ENCODE data around the gene SLC52A3. TPM values are rescaled to one million over a fixed set of nuclear protein-coding genes. Genes with fewer than 3 reads are reported as not detected.

SLC52A3 gene
- total RNA-seq, 1 donor from 2014 or later = 0.46 TPM

DNA sequence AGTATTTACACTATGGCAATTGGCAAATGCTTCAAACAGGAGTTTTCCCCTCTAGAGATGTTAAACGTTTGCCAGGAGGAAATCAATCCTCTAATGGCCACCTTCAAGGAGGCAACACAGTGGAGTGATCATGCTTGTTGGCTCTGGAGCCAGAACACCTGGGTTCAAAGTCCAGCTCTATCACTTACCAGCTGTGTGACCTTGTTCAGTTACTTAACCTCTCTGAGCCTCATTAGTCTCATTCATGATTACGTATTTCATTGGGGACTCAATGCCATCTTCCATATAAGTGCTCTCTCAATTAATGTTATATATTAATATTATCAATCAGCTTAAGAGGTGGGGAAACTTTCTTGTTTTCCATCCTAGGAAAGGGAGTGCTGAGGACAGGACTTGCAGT lies 26.1 kb downstream of the SLC52A3 start:
- no peak for DNase-seq (ENCODE audit: low read depth)
- TF ChIP-seq, protein P1, sequence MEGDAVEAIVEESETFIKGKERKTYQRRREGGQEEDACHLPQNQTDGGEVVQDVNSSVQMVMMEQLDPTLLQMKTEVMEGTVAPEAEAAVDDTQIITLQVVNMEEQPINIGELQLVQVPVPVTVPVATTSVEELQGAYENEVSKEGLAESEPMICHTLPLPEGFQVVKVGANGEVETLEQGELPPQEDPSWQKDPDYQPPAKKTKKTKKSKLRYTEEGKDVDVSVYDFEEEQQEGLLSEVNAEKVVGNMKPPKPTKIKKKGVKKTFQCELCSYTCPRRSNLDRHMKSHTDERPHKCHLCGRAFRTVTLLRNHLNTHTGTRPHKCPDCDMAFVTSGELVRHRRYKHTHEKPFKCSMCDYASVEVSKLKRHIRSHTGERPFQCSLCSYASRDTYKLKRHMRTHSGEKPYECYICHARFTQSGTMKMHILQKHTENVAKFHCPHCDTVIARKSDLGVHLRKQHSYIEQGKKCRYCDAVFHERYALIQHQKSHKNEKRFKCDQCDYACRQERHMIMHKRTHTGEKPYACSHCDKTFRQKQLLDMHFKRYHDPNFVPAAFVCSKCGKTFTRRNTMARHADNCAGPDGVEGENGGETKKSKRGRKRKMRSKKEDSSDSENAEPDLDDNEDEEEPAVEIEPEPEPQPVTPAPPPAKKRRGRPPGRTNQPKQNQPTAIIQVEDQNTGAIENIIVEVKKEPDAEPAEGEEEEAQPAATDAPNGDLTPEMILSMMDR (conservative IDR thresholded peaks at IDR 0.05; ENCODE audit: low read depth, low read length) = no peak
- H3K4me3 ChIP-seq (ENCODE audit: low read depth, low read length) = no peak overlapping the region

DNA sequence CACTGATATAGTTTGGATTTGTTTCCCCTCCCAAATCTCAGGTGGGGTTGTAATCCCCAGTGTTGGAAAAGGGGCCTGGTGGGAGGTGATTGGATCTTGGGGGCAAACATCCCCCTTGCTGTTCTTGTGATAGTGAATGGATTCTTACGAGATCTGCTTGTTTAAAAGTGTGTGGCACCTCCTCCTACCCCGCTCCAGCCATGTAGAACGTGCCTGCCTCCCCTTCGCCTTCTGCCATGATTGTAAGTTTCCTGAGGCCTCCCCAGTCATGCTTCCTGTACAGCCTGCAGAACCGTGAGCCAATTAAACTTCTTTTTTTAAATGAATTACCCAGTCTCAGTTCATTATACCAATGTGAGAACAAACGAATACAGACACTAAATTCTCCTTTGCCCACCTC lies 26.7 kb downstream of the SLC52A3 start:
- DNase-seq (ENCODE audit: low read depth) = no peak
- H3K4me3 ChIP-seq (ENCODE audit: low read depth, low read length) = no peak overlapping the region
- TF ChIP-seq, protein P1 (conservative IDR thresholded peaks at IDR 0.05; ENCODE audit: low read depth, low read length) = no peak

DNA sequence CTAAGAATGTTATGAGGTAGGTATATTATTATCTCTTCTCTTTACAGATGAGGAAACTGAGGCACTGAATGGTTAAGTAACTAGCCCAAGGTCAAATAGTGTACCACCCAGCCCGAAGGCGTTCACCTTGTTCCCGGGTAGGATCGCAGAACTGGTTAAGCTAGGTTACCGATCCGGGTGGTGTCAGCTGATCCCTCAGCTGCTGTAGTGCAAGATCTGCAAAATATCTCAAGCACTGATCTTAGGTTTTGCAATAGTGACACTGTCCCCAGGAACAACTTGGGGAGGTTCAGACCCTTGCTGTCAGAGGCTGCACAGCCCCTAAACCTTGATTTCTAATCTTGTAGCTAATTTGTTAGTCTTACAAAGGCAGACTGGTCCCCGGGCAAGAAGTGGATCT lies 28.1 kb downstream of the SLC52A3 start:
- H3K4me3 ChIP-seq (ENCODE audit: low read depth, low read length) = no peak overlapping the region
- TF ChIP-seq, protein P1 (conservative IDR thresholded peaks at IDR 0.05; ENCODE audit: low read depth, low read length) = no peak
- DNase-seq (ENCODE audit: low read depth) = no peak

DNA sequence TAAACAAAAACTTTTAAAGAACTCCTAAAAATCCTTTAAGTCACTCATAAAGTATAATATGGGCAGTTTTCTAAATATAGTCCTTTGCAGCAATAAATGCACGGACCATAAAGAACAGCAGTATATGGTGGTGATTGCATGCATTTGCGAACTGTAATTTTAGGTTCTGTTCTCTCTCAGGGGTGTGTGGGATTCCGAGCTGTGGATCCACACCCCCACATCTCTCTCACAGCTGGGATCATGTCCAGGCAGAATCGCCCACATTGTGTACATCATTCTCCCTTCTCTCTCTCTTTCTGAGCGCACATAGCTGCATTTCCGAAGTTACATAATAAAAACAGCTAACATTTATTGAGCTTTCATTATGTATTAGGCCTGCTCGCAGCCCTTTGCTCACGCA lies 28.6 kb downstream of the SLC52A3 start:
- DNase-seq (ENCODE audit: low read depth) = no peak
- TF ChIP-seq, protein P1 (conservative IDR thresholded peaks at IDR 0.05; ENCODE audit: low read depth, low read length) = no peak
- no peak overlapping the region for H3K4me3 ChIP-seq (ENCODE audit: low read depth, low read length)

DNA sequence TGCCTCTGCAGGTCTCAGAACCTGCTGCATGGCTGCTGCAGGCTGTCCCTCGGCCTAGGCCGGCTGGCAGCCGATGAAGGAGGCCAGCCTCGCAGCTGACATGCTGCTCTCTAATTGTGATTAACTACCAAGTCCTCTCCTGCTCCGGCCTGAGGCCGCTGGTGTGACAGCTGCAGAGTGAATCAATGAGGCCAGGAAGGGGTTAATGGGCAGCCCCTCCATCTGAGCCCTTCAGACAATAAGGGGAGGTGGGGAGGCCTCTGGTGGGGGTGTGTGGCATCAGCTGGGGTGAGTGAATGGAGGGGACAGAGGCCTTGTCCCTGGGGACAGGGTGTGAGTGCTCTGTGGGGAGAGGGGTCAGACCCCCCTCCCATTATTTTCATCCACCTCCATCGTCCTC lies 34.4 kb downstream of the SLC52A3 start:
- TF ChIP-seq, protein P1 (conservative IDR thresholded peaks at IDR 0.05; ENCODE audit: low read depth, low read length) = no peak
- no peak for DNase-seq (ENCODE audit: low read depth)
- no peak overlapping the region for H3K4me3 ChIP-seq (ENCODE audit: low read depth, low read length)

DNA sequence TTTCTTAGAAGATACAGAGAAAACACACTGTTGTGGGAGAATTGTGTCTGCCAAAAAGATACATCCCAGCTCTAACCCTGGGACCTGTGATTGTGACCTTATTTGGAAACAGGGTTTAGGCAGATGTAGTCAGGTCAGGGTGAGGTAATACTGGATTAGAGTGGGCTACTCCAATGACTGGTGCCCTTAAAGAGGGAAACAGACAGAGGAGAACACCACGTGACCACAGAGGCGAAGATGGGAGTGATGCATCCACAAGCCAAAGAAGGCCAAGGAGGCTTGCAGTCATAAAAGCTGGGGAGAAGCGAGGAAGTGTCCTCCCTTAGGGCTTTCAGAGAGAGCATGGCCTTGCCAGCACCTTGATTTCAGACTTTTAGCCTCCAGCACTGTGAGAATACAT lies 35.6 kb downstream of the SLC52A3 start:
- no peak for DNase-seq (ENCODE audit: low read depth)
- no peak overlapping the region for H3K4me3 ChIP-seq (ENCODE audit: low read depth, low read length)
- TF ChIP-seq, protein P1 (conservative IDR thresholded peaks at IDR 0.05; ENCODE audit: low read depth, low read length) = no peak

DNA sequence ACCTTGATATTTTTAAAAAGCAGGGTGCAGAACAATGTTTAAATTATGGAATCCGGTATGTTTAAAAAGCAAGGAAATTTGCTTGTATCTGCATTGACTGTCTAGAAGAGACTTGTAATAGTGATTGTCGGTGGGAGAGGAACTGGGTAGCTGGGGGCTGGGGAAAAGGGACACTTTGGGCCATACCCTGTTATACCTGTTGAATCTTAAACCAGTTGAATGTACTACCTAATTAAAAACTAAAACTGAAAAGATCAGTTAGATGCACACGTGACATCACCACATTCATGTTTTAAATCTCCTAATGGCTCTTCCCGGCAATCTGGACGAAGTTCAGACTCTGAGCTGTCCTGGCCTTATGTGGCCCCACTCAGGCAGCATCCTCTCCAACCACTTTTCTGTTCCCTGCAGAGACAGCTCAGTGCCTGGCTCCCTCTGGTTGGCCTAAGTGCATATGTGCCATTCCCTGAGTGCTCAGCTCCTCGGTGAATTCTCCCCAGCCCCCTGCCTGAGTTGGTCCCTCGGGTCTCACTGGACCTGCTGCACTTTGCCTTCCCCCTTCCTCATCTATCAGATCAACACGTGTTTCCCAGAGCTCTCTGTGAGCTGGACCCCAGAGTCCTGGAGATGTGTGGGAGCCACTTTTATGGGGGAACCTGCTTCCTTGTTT lies 36.3 kb downstream of the SLC52A3 start:
- no peak overlapping the region for H3K4me3 ChIP-seq (ENCODE audit: low read depth, low read length)
- TF ChIP-seq, protein P1 (conservative IDR thresholded peaks at IDR 0.05; ENCODE audit: low read depth, low read length) = no peak
- no peak for DNase-seq (ENCODE audit: low read depth)
